ENCODE measurements around the gene ZNF761.

The ZNF761 gene

DNA sequence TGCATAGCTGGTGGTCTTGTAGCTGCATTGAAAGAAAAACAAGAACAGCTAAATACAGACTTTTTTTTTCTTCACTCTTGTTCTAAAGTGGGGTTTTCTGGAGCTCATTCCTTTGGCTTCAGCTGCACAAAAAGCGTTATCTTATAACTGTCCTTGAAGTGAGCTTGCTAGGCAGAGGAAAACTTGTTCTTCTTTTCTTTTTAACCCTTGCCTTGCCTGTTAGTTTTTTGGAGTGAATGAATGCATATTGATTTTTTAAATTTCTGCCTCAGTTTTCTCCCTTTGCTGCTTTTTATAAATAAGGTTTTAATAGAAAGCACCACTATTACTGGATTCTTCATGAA is 35.3 kb upstream of the ZNF761 start:
- TF ChIP-seq, protein P1, sequence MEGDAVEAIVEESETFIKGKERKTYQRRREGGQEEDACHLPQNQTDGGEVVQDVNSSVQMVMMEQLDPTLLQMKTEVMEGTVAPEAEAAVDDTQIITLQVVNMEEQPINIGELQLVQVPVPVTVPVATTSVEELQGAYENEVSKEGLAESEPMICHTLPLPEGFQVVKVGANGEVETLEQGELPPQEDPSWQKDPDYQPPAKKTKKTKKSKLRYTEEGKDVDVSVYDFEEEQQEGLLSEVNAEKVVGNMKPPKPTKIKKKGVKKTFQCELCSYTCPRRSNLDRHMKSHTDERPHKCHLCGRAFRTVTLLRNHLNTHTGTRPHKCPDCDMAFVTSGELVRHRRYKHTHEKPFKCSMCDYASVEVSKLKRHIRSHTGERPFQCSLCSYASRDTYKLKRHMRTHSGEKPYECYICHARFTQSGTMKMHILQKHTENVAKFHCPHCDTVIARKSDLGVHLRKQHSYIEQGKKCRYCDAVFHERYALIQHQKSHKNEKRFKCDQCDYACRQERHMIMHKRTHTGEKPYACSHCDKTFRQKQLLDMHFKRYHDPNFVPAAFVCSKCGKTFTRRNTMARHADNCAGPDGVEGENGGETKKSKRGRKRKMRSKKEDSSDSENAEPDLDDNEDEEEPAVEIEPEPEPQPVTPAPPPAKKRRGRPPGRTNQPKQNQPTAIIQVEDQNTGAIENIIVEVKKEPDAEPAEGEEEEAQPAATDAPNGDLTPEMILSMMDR (IDR thresholded peaks at IDR 0.05): no peak

DNA sequence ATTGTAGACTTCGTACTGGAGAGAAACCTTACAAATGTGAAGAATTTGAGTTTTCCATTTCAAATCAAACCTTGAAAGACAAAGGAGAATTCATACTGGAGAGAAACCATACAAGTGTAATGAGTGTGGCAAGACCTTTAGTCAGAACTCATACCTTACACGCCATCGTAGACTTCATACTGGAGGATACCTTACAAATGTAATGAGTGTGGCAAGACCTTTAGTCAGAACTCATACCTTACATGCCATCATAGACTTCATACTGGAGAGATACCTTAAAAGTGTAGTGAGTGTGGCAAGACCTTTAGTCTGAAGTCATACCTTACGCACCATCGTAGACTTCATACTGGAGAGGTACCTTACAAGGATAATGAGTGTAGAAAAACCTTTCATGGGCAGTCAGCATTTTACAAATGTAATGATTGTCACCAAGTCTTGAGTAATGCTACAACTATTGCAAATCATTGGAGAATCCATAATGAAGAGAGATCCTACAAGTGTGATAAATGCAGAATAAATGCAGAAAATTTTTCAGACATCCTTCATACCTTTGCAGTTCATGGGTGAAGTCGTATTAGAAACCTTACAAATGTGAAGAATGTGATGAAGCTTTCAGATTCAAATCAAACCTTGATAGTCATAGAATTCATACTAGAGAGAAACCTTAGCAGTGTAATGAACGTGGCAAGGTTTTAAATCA is 22.1 kb upstream of the ZNF761 start:
- TF ChIP-seq, protein P1 (IDR thresholded peaks at IDR 0.05): no peak

DNA sequence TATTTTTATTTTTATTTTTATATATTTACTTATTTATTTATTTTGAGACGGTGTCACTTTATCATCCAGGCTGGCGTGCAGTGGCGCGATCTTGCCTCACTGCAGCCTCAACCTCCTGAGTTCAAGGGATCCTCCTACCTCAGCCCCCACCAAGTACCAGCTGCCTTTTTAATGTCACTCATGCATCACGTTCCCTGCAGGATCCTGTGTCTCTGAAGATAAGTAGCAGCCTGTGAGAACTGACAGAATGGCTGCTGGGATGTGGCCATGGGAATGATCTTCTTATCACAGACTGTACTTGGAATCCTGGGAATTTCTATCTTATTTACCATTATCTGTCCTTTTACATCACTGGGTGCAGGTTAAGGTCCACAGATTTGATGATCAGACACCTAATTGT is 9.2 kb upstream of the ZNF761 start:
- TF ChIP-seq, protein P1 (IDR thresholded peaks at IDR 0.05): no peak

DNA sequence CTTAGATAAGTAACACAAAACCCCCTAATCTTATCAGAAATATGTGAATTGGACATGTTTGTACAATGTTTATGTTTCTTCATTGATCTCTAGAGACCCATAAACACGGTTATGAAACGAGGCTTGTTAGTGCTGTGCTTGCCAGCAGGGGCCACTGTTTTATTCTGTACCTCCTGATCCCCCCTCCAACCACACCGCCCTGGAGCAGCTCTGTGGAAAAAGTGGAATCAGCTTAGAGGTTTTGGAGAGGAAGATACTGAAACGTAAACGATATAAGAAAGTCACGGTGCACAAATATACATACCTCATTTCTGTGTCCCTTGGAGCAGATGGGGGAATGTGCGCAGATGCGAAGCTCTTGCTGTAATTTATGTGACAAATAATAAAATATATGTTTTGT is 8.1 kb upstream of the ZNF761 start:
- TF ChIP-seq, protein P1 (IDR thresholded peaks at IDR 0.05): peak; percentile 26; the same call in 1 of the 2 replicates

GRCh38 chr19:53424968-53425597 is 6.7 kb upstream of the ZNF761 start:
- TF ChIP-seq, protein P1 (IDR thresholded peaks at IDR 0.05): peak; percentile 83

- TF ChIP-seq, protein P1 (IDR thresholded peaks at IDR 0.05): no peak
Observed at GRCh38 chr19:53432088-53432661, 391 bp downstream of the ZNF761 start.

DNA sequence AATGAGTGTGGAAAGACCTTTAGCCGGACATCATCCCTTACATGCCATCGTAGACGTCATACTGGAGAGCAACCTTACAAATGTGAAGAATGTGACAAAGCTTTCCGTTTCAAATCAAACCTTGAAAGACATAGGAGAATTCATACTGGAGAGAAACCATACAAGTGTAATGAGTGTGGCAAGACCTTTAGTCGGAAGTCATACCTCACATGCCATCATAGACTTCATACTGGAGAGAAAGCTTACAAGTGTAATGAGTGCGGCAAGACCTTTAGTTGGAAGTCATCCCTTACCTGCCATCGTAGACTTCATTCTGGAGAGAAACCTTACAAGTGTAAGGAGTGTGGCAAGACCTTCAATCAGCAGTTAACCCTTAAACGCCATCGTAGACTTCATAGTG is 24.0 kb downstream of the ZNF761 start:
- TF ChIP-seq, protein P1 (IDR thresholded peaks at IDR 0.05): no peak

Data from LNCAP (cell line).